GM21723 (cell line): ENCODE measurements around the gene GOLGA8K.
"Not testable (repeated sequence)": the region's sequence is repeated elsewhere in the genome, so short reads cannot be mapped to it uniquely, and the experiment has no call there.

Experiments used
- ATAC-seq: cut with Tn5 transposase; IDR thresholded peaks from one replicate; pipeline ENCODE4 v1.9.1; 2021; ENCODE audit warnings: mild to moderate bottlenecking, moderate library complexity; ENCODE audit not compliant: unreplicated experiment

Gene GOLGA8K

DNA sequence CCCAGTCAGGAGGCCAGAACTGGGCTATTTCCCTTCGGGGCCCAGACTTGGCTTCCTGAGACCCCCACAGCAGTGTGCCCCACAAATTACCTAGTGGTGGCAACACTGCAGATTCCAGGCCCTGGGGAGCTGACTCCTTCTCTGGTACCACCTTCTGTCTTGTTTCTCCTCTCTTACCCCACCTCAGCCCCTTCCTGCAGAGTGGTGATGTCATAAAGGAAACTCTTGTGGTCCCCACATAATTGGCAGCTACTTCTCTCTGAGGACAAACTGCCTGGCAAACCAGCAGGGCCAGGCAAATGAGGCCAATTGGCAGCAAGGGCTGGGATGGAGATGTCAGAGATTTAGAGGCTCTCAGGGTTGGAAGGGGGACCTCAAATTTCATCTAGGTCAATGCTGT lies 44.6 kb downstream of the GOLGA8K start:
- ATAC-seq, result not testable (repeated sequence)

DNA sequence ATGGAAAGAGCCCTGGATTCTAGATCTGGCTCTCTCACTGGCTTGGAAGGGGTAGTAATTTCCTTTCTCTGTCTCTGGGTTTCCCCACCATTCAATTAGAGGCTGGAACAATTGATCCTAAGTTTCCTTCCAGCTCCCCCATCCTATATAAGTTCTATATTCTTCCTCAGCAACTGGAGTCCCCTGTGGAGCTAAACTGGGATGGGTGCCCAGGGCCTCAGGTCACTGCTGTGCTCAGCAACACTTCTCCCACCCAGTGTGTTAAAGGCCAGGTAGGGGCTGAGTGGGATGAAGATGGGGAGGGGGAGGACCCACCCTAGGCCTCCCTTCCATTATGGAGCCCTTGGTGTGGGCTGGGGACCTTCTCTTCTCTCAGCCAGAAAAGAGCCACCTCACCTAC lies 46.2 kb downstream of the GOLGA8K start:
- ATAC-seq, result not testable (repeated sequence)

DNA sequence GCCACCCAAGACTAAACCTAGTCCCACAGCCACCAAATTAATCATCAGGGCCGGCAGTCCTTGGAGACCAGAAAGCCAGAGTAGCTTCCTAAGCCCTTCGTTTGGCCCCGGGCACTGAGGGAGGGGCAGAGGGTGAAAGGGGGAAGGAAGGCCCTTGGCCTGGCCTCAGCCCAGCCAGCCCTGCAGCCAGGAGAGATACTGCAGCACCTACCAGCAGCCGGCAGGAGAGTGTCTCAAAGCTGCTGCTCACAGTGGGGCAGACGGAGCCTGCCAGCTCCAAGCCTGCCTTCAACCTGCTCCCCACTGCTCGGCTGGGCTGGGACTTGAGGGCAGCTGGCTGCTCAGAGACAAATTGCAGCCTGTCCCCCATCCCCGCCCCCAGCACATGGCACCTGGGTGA lies 50.3 kb downstream of the GOLGA8K start:
- ATAC-seq, result not testable (repeated sequence)

DNA sequence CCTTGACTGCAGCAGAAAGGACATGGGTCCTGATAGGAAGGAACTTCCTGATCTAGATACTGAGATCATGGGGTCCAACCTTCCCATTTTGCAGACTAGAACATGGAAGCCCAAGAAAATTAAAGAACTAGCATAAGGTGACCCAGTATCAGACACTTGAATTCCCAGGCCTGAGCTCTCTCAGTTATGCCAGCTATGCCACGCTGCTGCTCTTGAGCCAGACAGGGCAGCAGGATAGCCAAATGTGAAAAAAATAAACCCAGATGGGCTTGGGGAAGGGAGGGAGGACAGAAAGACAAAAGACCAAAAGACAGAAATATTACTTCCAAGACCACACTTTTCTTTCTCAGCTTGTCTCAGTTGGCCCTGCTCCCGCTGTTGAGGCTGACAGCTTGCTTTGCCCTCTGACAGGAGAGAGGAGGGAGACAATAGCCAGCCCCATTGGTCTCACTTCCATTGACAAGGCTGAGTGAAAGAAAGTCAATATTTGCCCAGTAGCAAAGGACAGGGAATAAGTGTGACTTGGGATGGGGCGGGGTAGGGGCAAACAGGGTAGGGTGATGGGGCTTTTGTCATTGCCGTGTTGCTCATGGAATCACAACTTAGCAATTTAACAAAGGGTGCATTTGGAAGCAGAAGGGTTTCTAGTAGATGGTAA lies 52.4 kb downstream of the GOLGA8K start:
- ATAC-seq, result not testable (repeated sequence)

DNA sequence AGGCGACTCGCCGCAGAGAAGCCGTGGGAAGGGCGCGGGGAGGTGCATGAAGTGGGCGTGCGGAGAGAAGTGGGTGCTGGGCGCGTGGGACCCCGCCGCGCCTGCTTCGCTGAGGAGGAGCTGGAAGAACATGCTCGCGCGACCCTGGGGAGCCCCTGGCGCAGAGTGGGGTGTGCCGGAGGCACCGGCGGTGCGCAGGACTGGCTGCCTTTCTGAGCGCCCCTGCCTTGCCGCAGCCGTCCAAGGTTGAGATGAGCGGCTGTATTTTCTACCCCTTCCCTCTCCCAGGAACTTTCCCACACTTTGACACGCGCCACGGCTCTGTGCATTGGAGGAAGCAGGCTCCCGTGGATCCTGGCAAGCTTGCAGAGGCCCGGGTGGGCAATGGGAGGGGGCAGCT lies 56.1 kb downstream of the GOLGA8K start:
- ATAC-seq, result not testable (repeated sequence)

DNA sequence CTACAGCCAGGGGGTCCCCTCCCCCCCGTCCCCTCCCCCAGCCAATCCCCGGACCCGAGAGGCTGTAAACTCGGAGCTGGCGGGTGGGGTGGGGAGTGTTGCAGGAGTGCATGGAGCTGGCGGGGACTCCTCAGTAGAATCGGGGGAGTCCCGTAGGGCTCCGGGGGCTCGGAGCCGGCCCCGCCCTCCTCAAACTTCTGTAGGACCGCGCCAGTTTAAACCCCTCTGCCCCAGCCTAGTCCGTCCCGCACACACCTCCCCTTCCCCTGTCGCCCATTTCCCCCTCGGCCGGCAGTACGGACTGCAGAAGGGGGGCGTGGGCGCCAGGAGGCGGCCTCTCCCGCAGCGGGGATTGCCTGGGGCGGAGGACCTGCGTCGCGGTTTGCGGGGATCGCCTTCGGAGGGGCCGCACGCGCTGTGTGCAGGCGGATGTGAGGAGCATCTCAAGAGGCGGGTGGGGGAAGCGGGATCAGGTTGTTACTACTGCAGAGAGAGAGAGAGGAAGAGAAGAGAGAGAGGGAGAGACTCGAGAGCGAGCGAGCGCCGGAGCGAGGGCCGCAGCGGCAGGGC lies 57.0 kb downstream of the GOLGA8K start:
- ATAC-seq, result not testable (repeated sequence)

DNA sequence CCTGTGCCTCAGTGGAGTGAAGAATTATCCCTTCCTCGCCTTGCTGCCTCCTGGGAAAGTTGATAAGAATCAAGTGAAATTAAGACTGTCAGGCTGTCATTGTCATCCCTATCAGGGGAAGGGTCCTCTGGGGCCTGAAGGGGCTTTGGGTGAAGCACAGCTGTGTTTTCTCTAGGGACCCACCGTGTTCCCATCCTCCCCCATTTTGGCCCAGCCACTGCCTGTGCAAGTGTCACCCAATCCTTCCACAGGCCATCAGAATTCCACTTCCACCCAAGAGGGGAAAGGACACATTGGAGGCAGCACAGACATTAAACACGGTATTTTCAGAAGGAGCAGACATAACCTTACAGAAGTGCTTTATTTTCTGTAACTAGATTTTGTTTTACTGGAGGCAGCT lies 59.2 kb downstream of the GOLGA8K start:
- not testable (repeated sequence) for ATAC-seq
